Activated CD4-positive, alpha-beta T cell treated with anti-CD3 and anti-CD28 coated beads, Interleukin-2, Interleukin-4, amounts not matched to agents 100 ng/mL and 50 ng/mL, durations not matched to agents 16 hours and 8 hours (primary cell): ENCODE data around the gene NTN1.
A peak's percentile ranks its signal among the peaks of the same experiment; 100 is the strongest.

Source experiments
- DNase-seq: peaks from one replicate; pipeline ENCODE4 v3.0.0-alpha.2; 2020; ENCODE audit warnings: low spot score

NTN1 gene

DNA sequence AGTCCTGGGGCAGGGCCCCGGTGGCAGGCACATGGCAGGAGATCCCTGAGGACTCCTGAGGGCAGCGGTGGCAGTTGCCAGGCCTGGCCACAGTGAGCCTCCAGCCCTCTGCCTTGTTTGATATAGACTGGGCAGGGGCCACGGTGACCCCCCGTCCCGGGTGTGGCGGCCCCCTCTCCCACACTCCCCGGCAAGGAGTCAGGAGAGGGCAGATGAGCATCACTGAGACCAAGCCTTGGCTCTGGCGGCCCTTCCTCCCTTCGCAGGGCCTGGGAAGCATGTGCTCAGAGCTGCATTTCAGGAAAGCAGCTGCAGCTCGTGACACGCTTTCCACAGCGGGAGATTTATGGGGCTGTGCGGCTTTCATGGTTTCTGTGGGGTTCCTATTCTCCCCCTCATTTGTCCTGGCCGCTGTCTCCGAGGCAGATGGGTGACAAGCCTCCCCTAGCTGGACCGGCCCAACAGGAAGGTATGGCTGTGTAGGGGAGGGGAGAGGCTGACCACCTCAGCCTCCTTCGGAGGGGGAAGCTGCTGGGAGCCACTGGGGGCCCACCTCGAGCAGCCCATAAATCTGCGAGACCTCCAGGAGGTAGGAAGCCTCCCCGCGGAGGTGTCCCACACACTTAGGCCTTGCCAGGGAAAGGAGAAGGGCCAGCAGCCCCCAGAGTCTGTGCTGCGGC lies 211.4 kb downstream of the NTN1 start:
- DNase-seq = no peak

- DNase-seq = no peak
Measured at GRCh38 chr17:9233271-9233599, 211.9 kb downstream of the NTN1 start.

GRCh38 chr17:9233761-9234160 lies 212.5 kb downstream of the NTN1 start:
- no peak for DNase-seq

GRCh38 chr17:9234389-9234945 lies 213.2 kb downstream of the NTN1 start:
- DNase-seq = no peak

GRCh38 chr17:9235346-9235745 lies 214.0 kb downstream of the NTN1 start:
- DNase-seq = no peak

DNA sequence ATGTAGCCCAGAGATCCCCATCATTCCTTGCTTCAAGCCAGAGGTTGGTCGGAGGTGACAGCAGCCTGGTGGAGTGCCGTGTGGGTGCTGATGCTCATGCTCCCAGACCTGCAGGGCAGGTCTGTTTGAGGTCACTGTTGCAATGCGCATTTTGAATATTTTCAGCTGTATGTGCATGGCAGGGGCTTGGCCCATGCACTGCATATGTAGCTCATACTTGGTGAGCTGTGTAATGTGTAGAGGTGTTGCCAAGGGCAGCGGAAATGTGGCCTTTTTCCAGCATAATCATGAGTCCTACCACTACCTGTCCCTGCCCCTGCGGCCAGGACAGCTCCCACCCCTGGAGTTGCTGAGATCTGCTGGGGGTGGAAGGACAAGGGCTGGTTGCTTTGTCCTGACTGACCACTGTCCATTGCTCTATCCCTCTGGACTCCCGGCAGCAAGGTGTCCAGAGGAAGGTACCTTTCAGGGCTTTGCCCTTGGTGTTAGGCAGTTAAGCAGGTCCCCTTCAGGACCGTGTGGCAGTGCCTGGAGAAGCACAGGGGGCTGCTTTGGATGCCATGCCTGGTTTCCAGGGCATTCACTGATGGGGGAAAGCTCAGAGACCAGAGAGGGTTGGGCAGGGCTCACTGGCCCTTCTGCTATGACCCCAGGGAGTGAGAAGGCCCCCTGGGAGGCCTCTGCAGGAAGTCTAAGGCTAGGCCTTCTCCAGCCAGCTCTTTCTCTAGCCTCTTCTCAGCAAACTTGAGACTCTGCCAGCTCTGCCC lies 215.2 kb downstream of the NTN1 start:
- DNase-seq = no peak

GRCh38 chr17:9237053-9237410 lies 215.7 kb downstream of the NTN1 start:
- DNase-seq = no peak

DNA sequence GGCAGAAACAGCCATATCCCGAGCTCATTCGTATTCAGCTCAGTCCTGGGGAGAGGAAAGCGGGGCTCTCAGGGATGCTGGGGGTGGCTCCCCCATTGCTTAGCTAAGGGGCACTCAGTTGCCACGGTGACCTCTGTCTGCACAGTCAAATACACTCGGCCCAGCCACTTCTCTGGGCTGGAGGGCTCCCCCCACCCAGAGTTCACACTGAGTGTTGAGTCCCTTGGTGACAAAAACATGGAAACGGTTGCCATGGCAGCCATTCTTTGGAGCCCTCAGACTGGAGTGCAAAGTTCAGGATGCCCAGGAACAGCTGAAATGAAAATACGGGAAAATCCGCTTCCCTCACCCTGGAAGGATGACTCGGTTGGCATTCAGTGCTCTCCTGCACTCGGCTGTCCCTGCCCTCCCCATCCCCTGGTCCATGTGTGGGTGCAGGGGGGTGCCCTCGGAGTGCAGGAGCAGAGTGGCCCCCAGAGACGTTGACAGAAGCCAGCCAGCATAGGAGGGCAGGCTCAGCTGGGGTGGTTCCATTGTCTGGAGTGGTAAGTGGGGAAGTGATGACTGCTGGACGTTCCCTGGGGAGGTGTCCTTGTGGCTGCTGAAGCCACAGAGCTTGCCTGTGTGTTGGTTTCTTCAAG lies 216.5 kb downstream of the NTN1 start:
- DNase-seq = no peak

GRCh38 chr17:9238340-9239245 lies 217.3 kb downstream of the NTN1 start:
- no peak for DNase-seq

DNA sequence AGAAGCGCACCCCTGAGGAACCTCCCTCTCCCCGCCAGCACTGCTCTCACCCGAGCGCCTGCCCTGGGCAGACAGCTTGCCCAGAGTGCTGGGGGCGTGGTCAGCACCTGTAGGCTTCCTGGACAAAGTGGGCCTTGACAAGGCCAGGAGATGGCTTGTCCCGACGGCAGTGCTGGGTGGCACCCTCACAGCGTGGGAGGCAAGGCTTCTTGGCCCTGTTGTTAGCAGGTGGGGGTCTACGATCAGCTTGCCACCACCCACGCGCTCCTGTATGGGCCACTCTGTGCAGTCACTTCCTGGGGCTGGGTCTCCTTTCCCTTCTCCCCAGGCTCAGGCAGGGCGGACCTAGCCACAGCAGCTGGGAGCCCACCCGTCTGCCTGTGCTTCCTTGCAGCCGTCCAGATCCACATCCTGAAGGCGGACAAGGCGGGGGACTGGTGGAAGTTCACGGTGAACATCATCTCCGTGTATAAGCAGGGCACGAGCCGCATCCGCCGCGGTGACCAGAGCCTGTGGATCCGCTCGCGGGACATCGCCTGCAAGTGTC lies 218.0 kb downstream of the NTN1 start:
- no peak for DNase-seq

- DNase-seq = peak; percentile 58
Measured at GRCh38 chr17:9239793-9240658, 218.7 kb downstream of the NTN1 start.

GRCh38 chr17:9240659-9241370 lies 219.5 kb downstream of the NTN1 start:
- DNase-seq = no peak

- DNase-seq = no peak
Measured at GRCh38 chr17:9241371-9241712, 220.0 kb downstream of the NTN1 start.

GRCh38 chr17:9241774-9242496 lies 220.6 kb downstream of the NTN1 start:
- DNase-seq = no peak

DNA sequence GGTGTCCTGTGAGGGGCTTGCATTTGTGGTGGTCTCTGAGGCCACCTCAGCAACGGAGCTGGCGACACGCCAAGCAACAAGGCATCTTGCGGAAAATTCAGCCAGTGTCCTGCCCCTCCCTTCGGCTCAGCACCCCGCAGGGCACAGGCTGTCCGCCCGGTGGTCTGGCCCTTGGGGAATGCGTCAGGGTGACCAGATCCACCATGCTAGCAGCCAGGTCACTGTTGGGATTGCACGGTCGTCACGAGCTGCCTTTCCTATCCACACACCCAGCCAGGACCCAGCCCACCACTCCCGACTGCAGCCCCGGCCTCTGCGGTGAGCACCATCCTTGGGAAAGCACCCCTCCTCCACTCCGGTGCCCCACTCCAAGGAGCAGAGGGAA lies 221.2 kb downstream of the NTN1 start:
- DNase-seq = no peak

- DNase-seq = no peak
Measured at GRCh38 chr17:9242983-9243382, 221.7 kb downstream of the NTN1 start.

GRCh38 chr17:9244066-9245052 lies 223.0 kb downstream of the NTN1 start:
- no peak for DNase-seq

DNA sequence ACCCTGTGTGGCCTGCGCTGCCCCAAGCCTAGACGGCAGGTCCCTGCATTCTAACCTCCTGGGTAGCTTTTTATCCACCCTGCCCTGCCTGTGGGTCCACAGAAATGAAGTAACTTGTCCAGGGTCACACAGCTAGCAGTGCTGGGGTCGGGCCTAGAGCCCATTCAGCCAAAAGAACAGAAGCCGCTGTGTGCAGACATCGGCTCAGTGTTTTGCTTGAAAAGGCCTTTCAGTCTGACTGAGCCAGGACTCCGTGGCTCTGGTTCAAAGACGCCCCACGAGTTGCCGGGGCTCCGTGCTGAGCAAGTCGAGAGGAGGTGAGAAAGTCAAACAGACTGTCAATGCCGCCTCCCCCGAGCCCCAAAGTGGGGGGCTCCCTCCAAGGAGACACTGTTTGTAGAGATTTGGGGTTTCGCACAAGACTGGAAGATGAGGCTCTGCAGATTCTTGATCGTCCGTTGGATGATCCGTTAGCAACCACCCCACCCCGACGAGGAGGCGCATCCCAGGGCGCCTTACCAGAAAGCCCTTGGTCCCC lies 226.2 kb downstream of the NTN1 start:
- no peak for DNase-seq
